ENCODE measurements around the gene L1CAM. TPM values are rescaled to one million over a fixed set of nuclear protein-coding genes. Genes with fewer than 3 reads are reported as not detected.

Gene L1CAM
- polyA plus RNA-seq, 4 donors, result 0.54 to 16.3 (median 2.1) TPM; not detected in 1

- DNase-seq (no peak), FAIRE-seq (no peak)
- Histone ChIP-seq H3K4me1 (ENCODE audit: control insufficient read depth in 3 of 3, insufficient read depth in 2 of 3, low read depth in 1 of 3, low read length in 2 of 3) (no peaks in the 10 kb centered on the region), H3K27me3 (ENCODE audit: control insufficient read depth in 3 of 3, insufficient read depth in 3 of 3, low read length in 3 of 3) (peaks cover 0 to 5% (median 0%) of the 10 kb centered on the region in 3 donors), H3K4me3 (ENCODE audit: low read depth in 1 of 3, low read length in 3 of 3) (no peak overlapping the region), H3K27ac (ENCODE audit: low read depth in 1 of 3, low read length in 2 of 3) (no peak overlapping the region), H3K9me3 (ENCODE audit: control insufficient read depth in 2 of 2, insufficient read depth in 1 of 2, low read depth in 1 of 2, low read length in 1 of 2) (no peaks in the 10 kb centered on the region), H3K36me3 (ENCODE audit: control insufficient read depth in 3 of 3, insufficient read depth in 2 of 3, low read depth in 1 of 3, low read length in 3 of 3) (no peaks in the 10 kb centered on the region)
- WGBS, 3 donors, result 70 to 76% (median 71%) methylated on average over 18 to 19 of the region's 19 CpGs
These were observed 71.2 kb downstream of the L1CAM start for GRCh38 chrX:153814591-153815315.

GRCh38 chrX:153813161-153813560 is 72.8 kb downstream of the L1CAM start:
- no peak overlapping the region for H3K27ac ChIP-seq (ENCODE audit: low read depth in 1 of 3, low read length in 2 of 3)
- H3K9me3 ChIP-seq (ENCODE audit: control insufficient read depth in 2 of 2, insufficient read depth in 1 of 2, low read depth in 1 of 2, low read length in 1 of 2), result no peaks in the 10 kb centered on the region
- WGBS, 3 donors, result 89 to 92% (median 89%) methylated on average over 5 of the region's 5 CpGs
- no peaks in the 10 kb centered on the region for H3K36me3 ChIP-seq (ENCODE audit: control insufficient read depth in 3 of 3, insufficient read depth in 2 of 3, low read depth in 1 of 3, low read length in 3 of 3)
- FAIRE-seq, result no peak
- H3K4me1 ChIP-seq (ENCODE audit: control insufficient read depth in 3 of 3, insufficient read depth in 2 of 3, low read depth in 1 of 3, low read length in 2 of 3), result no peaks in the 10 kb centered on the region
- no peak overlapping the region for H3K4me3 ChIP-seq (ENCODE audit: low read depth in 1 of 3, low read length in 3 of 3)
- no peak for DNase-seq
- H3K27me3 ChIP-seq (ENCODE audit: control insufficient read depth in 3 of 3, insufficient read depth in 3 of 3, low read length in 3 of 3), result no peaks in the 10 kb centered on the region

- no peak for DNase-seq
- no peaks in the 10 kb centered on the region for H3K27me3 ChIP-seq (ENCODE audit: control insufficient read depth in 3 of 3, insufficient read depth in 3 of 3, low read length in 3 of 3)
- H3K9me3 ChIP-seq (ENCODE audit: control insufficient read depth in 2 of 2, insufficient read depth in 1 of 2, low read depth in 1 of 2, low read length in 1 of 2), result no peaks in the 10 kb centered on the region
- no peak overlapping the region for H3K4me3 ChIP-seq (ENCODE audit: low read depth in 1 of 3, low read length in 3 of 3)
- H3K36me3 ChIP-seq (ENCODE audit: control insufficient read depth in 3 of 3, insufficient read depth in 2 of 3, low read depth in 1 of 3, low read length in 3 of 3), result no peaks in the 10 kb centered on the region
- no peak overlapping the region for H3K27ac ChIP-seq (ENCODE audit: low read depth in 1 of 3, low read length in 2 of 3)
- H3K4me1 ChIP-seq (ENCODE audit: control insufficient read depth in 3 of 3, insufficient read depth in 2 of 3, low read depth in 1 of 3, low read length in 2 of 3), result no peaks in the 10 kb centered on the region
- FAIRE-seq, result no peak
- 30 to 57% (median 56%) methylated on average over 7 to 14 of the region's 14 CpGs for whole genome bisulfite sequencing, 3 donors
These were observed 73.8 kb downstream of the L1CAM start for GRCh38 chrX:153812220-153812619.

Other genes starting within 250 kb of the L1CAM start
- gene DUSP9, start 239.0 kb downstream of the L1CAM start, polyA plus RNA-seq, result 1 to 10 TPM in 1 of 4 donors, under 1 TPM in 1, not detected in 2; 0.06 to 5.5 TPM
- 10 to 100 TPM in 1 of 4 donors, 1 to 10 TPM in 2, not detected in 1; 1.1 to 54.5 (median 1.4) TPM for gene PNCK, start 212.4 kb downstream of the L1CAM start, polyA plus RNA-seq
- 100 to 1,000 TPM in 1 of 4 donors, 10 to 100 TPM in 3; 34.0 to 140 (median 59.2) TPM for gene SLC6A8, start 198.2 kb downstream of the L1CAM start, polyA plus RNA-seq
- gene BCAP31, start 161.8 kb downstream of the L1CAM start, polyA plus RNA-seq, result 100 to 1,000 TPM in 2 of 4 donors, 10 to 100 TPM in 2; 68.4 to 243 (median 152) TPM
- gene ABCD1, start 161.3 kb downstream of the L1CAM start, polyA plus RNA-seq, result 10 to 100 TPM; 10.1 to 37.3 (median 20.4) TPM
- 1 to 10 TPM in 1 of 4 donors, under 1 TPM in 2, not detected in 1; 0.54 to 1.6 (median 0.66) TPM for gene PLXNB3, start 121.9 kb downstream of the L1CAM start, polyA plus RNA-seq
- gene SRPK3, start 105.1 kb downstream of the L1CAM start, polyA plus RNA-seq, result 1 to 10 TPM in 1 of 4 donors, under 1 TPM in 2, not detected in 1; 0.15 to 1.1 (median 0.27) TPM
- 100 to 1,000 TPM in 1 of 4 donors, 10 to 100 TPM in 3; 59.9 to 114 (median 85.5) TPM for gene IDH3G, start 91.8 kb downstream of the L1CAM start, polyA plus RNA-seq
- gene SSR4, start 91.5 kb downstream of the L1CAM start, polyA plus RNA-seq, result 100 to 1,000 TPM; 288 to 694 (median 446) TPM
- 10 to 100 TPM in 1 of 4 donors, 1 to 10 TPM in 2, under 1 TPM in 1; 0.22 to 11.5 (median 2.4) TPM for gene PDZD4, start 55.6 kb downstream of the L1CAM start, polyA plus RNA-seq
- gene AVPR2, start 18.5 kb upstream of the L1CAM start, polyA plus RNA-seq, result 1 to 10 TPM in 1 of 4 donors, under 1 TPM in 1, not detected in 2; 0.31 to 3.5 TPM
- gene ARHGAP4, start 40.1 kb upstream of the L1CAM start, polyA plus RNA-seq, result 10 to 100 TPM; 29.8 to 63.0 (median 49.0) TPM
- 100 to 1,000 TPM in 3 of 4 donors, 10 to 100 TPM in 1; 55.6 to 152 (median 107) TPM for gene NAA10, start 48.9 kb upstream of the L1CAM start, polyA plus RNA-seq
- 100 to 1,000 TPM in 1 of 4 donors, 10 to 100 TPM in 2, 1 to 10 TPM in 1; 5.1 to 114 (median 21.9) TPM for gene RENBP, start 58.5 kb upstream of the L1CAM start, polyA plus RNA-seq
- 10 to 100 TPM in 2 of 4 donors, 1 to 10 TPM in 2; 7.6 to 32.9 (median 19.5) TPM for gene HCFC1, start 85.6 kb upstream of the L1CAM start, polyA plus RNA-seq
- 10 to 100 TPM in 1 of 4 donors, 1 to 10 TPM in 3; 4.2 to 10.1 (median 6.0) TPM for gene TMEM187, start 86.6 kb upstream of the L1CAM start, polyA plus RNA-seq
- 100 to 1,000 TPM in 3 of 4 donors, 10 to 100 TPM in 1; 57.2 to 135 (median 117) TPM for gene IRAK1, start 133.7 kb upstream of the L1CAM start, polyA plus RNA-seq
- gene MECP2, start 211.5 kb upstream of the L1CAM start, polyA plus RNA-seq, result 10 to 100 TPM in 3 of 4 donors, 1 to 10 TPM in 1; 9.4 to 18.4 (median 12.9) TPM